ENCODE data around the gene S100B.

Gene S100B

GRCh38 chr21:46627726-46628125 is 22.8 kb upstream of the S100B start:
- no peak for DNase-seq (ENCODE audit: low read depth)

DNA sequence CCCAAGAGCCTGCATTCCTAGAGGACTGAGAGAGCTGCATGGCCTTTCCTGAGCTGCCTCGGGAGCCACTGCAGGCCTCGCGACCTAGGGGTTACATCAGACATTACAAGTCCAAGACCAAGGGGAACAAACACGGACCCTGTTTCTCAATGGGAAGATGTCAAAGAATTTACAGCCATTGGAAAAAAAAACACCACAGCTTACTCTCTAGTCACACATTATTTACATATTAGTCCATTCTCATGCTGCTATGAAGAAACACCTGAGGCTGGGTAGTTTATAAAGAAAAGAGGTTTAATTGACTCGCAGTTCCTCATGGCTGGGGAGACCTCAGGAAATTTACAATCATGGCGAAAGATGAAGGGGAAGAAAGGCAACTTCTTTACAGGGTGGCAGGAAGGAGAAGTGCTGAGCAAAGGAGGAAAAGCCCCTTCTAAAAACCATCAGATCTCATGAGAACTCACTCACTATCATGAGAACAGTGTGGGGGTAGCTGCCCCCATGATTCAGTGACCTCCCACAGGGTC is 22.2 kb upstream of the S100B start:
- no peak for DNase-seq (ENCODE audit: low read depth)

DNA sequence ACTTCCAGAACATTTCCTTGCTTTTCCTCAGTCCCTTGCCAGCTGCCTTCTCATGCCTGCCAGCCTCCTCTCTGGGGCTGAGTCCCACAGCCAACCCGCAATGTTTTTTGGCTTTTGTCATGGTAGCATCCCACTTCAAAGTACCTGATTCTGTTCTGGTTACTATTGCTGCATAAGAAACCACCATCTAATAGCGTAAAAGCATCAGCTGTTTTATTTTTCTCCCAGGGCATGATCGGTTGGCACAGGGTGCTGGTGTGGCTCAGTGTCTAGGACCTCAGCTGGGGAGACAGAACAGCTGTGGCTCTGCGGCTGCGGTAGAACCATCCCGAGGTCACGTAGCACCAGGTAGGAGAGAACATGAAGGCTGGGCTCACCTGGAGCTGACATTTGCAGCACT is 21.7 kb upstream of the S100B start:
- DNase-seq (ENCODE audit: low read depth), result no peak

- no peak for DNase-seq (ENCODE audit: low read depth)
Measured at GRCh38 chr21:46625759-46626158, 20.9 kb upstream of the S100B start.

DNA sequence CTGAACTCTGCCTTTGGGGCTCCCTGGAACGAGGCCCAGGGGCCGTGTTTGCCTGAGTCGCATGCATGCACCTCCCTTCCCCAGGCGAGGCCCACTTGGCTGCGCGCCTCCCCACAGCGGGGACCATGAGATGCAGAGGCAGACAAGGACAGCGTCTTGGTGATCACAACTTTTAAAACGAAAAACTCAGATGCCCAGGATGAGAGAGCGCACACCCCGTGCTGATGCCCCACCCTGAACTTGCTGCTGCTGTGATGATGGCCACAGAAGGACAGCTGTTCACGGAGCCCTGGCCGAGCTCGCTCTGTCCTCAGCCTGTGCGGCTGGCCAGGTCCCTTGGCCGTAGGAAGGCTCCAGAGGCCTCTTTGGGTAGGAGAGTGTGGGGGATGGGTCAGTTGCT is 19.2 kb upstream of the S100B start:
- no peak for DNase-seq (ENCODE audit: low read depth)

GRCh38 chr21:46622226-46622625 is 17.3 kb upstream of the S100B start:
- DNase-seq (ENCODE audit: low read depth), result peak; percentile 34

DNA sequence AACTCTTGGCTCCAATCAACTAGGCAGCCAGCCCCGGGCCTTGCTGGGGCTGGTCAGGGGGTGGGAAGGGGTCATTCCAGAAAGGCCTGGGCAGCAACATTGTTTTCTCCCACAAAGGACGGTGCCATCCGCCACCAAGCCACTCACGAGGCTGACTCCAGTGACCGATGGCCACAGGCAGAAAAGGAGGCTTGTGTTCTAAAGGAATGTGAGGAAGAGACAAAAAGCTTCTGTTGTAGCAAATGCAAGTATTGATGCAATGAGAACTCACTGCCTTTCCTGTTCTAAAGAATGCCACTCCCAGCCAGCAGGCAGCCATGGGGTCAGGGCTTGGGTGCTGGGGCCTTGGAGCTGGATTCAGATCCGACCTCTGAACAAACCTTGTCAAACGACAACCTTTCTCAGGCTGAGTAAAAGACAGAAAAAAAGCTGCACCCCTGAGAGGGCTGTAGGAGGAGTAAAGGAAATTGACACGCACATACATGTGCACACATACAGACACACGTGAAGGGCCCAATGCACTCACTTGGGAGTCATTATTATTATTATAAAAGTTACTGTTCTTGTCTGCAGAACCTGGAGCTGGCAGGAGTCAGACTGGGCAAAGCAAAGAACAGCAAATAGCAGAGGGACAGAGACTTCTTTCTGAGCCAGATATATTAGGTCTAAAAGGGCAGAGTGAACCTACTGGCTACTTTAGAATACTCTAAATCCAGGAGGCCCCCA is 16.7 kb upstream of the S100B start:
- no peak for DNase-seq (ENCODE audit: low read depth)

GRCh38 chr21:46620846-46621245 is 16.0 kb upstream of the S100B start:
- no peak for DNase-seq (ENCODE audit: low read depth)

GRCh38 chr21:46619846-46620245 is 15.0 kb upstream of the S100B start:
- no peak for DNase-seq (ENCODE audit: low read depth)

DNA sequence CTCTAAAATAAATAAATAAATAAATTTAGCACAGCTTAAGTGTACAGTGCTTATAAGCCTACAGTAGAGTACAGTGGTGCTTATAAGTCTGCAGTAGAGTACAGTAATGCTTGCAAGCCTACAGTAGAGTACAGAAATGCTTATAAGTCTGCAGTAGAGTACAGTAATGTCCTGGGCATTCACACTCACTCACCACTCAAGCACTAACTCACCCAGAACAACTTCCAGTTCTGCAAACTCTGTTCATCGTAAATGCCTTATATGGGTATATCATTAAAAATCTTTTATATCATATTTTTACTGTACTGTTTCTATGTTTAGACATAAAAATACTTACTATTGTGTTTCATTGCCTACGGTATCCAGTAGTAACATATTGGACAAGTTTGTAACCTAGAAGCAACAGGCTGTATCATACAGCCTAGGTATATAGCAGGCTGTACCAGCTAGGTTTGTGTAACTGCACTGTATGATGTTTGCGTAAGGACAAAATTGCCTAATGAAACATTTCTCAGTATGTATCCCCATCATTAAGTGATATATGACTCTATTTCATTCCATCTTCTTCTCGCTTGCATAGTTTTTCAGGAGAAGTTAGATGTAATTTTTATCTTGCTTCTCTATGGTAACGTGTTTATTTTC is 14.0 kb upstream of the S100B start:
- DNase-seq (ENCODE audit: low read depth), result peak; percentile 54

DNA sequence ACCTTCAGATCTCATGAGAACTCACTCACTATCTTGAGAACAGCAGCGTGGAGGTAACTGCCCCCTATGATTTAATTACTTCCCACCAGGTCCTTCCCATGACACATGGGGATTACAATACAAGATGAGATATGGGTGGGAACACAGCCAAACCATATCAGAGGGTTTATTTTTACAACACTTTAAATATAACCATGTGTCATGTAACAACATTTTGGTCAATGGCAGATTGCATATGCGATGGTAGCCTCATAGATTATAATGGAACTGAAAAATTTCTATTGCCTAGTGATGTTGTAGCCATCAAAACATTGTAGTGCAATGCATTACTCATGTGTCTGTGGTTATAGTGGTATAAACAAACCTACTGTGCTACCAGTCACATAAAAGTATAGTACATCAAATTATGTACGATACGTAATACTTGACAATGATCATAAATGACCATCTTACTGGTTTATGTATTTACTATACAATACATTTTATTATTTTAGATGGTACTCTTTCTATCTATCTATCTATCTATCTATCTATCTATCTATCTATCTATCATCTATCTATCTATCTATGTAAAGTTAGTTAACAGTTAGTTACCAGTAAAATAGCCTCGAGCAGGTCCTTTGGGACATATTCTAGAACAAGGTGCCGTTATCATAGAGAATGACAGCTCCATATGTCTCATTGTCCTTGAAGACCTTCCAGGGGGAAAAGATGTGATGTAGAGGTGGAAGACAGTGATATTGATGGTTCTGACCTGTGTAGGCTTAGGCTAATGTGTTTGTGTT is 12.6 kb upstream of the S100B start:
- peak; percentile 87 for DNase-seq (ENCODE audit: low read depth)

GRCh38 chr21:46616656-46617055 is 11.8 kb upstream of the S100B start:
- DNase-seq (ENCODE audit: low read depth), result no peak

- DNase-seq (ENCODE audit: low read depth), result no peak
Measured at GRCh38 chr21:46616050-46616449, 11.2 kb upstream of the S100B start.

GRCh38 chr21:46613391-46613790 is 8.5 kb upstream of the S100B start:
- DNase-seq (ENCODE audit: low read depth), result no peak

- no peak for DNase-seq (ENCODE audit: low read depth)
Measured at GRCh38 chr21:46610018-46610701, 5.3 kb upstream of the S100B start.

DNA sequence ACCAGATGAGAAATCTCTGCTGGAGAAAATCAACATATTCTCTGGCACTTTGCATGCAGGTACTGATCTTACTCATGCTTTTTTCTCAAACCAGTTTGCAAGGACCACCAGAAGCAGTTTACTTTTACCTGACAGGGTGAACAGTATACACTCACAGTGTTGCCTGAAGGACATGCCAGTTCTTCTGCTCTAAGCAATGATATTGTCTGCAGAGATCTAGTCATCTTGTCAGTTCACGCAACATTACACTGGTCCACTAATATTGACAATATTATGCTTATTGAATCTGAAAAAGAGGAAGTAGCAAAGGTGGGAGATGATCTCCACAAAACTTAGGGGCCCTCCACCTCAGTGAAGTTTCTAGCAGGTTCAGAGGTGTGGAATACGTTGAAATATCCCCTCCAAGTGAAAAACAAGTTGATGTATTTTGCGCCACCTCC is 3.8 kb upstream of the S100B start:
- DNase-seq (ENCODE audit: low read depth), result no peak

- no peak for DNase-seq (ENCODE audit: low read depth)
Measured at GRCh38 chr21:46607636-46608035, 2.8 kb upstream of the S100B start.

- DNase-seq (ENCODE audit: low read depth), result no peak
Measured at GRCh38 chr21:46606427-46606813, 1.5 kb upstream of the S100B start.

DNA sequence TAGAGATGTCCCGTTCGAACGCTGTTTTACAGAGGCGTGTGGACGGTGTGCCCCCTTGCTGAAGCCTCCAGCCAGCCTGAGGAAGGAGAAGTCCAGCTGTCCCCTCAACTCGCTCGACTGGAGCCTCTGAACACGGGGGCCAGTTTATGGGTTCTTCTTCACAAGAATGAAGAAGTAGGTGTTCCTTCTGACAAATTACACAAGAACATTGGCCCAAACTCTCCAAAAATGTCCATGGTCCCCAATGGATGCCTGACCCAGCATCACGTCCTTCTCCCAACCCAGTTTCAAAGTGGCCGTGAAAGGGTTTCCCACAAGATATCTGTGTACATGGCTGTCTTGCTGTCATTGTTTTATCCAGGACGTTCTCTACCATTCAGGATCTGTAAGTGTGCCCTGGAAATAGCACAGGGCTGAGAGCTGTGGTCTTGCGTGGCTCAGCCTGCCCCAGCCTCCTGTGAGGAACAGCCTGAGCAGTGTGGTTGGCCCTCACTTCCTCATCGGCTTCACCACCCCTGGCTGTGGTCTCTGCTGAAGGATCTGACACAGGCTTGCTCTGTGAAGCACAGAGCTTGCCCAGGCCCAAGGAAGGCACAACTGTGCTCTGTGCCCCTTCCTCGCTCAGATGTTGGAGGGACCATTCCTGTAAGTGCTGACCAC is 1.0 kb upstream of the S100B start:
- no peak for DNase-seq (ENCODE audit: low read depth)

DNA sequence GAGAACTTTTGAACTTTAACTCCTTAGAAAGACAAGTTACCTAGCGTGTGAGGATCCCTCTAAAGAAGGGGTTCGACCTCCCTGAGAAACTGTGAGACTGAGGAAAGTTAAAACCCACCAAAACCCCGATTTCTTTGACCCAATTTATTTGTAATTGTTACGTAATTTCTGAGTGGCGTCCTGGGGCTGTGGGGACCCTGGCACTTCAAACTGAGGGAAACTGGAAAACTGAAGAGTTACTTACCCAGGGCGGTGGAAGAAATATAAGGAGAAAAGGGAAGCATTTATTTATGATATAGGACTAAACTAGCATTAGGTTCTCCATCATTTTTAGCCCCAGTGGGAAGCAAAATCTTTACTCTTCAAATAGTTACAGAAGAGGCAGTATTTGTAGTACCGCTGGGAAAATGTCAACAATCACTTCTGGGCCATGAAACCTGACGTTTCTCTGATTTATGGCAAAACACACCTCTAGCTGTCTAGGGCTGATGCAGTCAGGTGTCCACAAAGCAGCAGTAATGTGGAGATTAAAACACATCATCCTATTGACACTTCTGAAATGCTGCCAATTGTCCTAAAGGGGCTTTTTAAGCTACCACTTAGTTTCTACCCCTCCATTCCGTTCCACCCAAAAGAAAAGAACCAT is 430 bp downstream of the S100B start:
- DNase-seq (ENCODE audit: low read depth), result no peak

DNA sequence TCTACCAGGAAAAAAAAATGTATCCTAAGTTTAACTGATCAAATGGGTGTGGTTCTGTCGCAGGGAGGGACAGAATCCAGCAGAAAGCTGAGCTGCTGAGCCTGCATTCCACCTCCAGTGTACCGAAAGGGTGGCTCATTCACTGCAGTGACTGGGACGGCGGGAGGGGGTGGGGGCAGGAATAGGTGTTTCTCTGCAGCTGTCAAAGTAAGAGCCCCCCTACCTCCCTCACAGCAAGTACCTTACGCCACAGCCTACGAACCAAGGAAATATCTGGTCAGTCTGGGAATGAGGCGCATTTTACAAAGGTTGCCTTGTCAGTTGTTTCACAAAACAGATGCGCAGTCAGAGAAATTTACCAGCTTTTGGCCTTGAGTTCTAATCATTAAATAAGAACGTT is 1.7 kb downstream of the S100B start:
- no peak for DNase-seq (ENCODE audit: low read depth)
